Caco-2 (cell line): ENCODE data around the gene PCSK5. TPM values are rescaled to one million over a fixed set of nuclear protein-coding genes. Genes with fewer than 3 reads are reported as not detected.
A peak's percentile ranks its signal among the peaks of the same experiment; 100 is the strongest.

ENCODE experiments used
- BruUV-seq: library from RNA; stranded (reverse); fragments of 400-500 nt; replicated peaks from 2 replicates; lab custom pipeline; 2021; lab: Mats Ljungman, UMichigan
- CTCF ChIA-PET: fragments of 300-600 bp; sonication (Branson Sonifier 250); formaldehyde crosslinking; loops from one replicate; lab custom pipeline; 2022; ENCODE audit warnings: antibody characterized with exemption; lab: Charles Lee
- POLR2A ChIA-PET: fragments of 300-600 bp; sonication (Branson Sonifier 250); formaldehyde crosslinking; loops from one replicate; lab custom pipeline; 2022; ENCODE audit warnings: antibody characterized with exemption; lab: Charles Lee
- DNase-seq, 2 experiments: peaks; one replicate each; pipeline versions ENCODE4 v3.0.0 to v3.0.0-alpha.2; 2020 to 2022
- H3K27me3 ChIP-seq: replicated peaks from 2 replicates; pipeline ENCODE4 v1.6.0; 2011; ENCODE audit warnings: low read length; ENCODE audit not compliant: control insufficient read depth, insufficient read depth
- H3K36me3 ChIP-seq: 2 replicates; pipeline ENCODE4 v1.5.1; 2011; ENCODE audit warnings: low read length; ENCODE audit not compliant: control insufficient read depth, insufficient read depth
- H3K4me1 ChIP-seq: fragments of 250-450 bp; sonication (Bioruptor Pico); 2 replicates; pipeline ENCODE4 v1.5.1; 2020; ENCODE audit warnings: mild to moderate bottlenecking
- H3K4me3 ChIP-seq: 2 replicates; pipeline ENCODE4 v1.5.1; 2011; ENCODE audit warnings: low read depth, mild to moderate bottlenecking, control low read depth, low read length
- H3K9me3 ChIP-seq: fragments of 250-450 bp; sonication (Bioruptor Pico); 2 replicates; pipeline ENCODE4 v1.5.1; 2020; ENCODE audit warnings: mild to moderate bottlenecking, moderate library complexity
- H3K27ac Mint-ChIP-seq: one replicate; pipeline ENCODE4 v1.8.0; 2022; ENCODE audit warnings: mixed read lengths; ENCODE audit not compliant: unreplicated experiment
- H3K27me3 Mint-ChIP-seq: one replicate; pipeline ENCODE4 v1.8.0; 2022; ENCODE audit warnings: mixed read lengths; ENCODE audit not compliant: insufficient read depth, unreplicated experiment
- H3K36me3 Mint-ChIP-seq: one replicate; pipeline ENCODE4 v1.8.0; 2022; ENCODE audit warnings: mild to moderate bottlenecking, mixed read lengths; ENCODE audit not compliant: insufficient read depth, unreplicated experiment
- H3K4me1 Mint-ChIP-seq: one replicate; pipeline ENCODE4 v1.8.0; 2022; ENCODE audit warnings: low read depth, mixed read lengths; ENCODE audit not compliant: unreplicated experiment
- H3K4me3 Mint-ChIP-seq: one replicate; pipeline ENCODE4 v1.8.0; 2022; ENCODE audit warnings: mild to moderate bottlenecking, moderate library complexity, mixed read lengths; ENCODE audit not compliant: unreplicated experiment
- H3K9me3 Mint-ChIP-seq: one replicate; pipeline ENCODE4 v1.8.0; 2022; ENCODE audit warnings: mixed read lengths; ENCODE audit not compliant: unreplicated experiment
- CTCF ChIP-seq, 2 experiments: fragments of 200-600 bp in 1 of 2; IDR thresholded peaks; 1 replicate in 1 of 2; 2 replicates in 1 of 2; pipeline versions ENCODE4 v1.5.1 to v1.8.0; 2011 to 2022; ENCODE audit warnings: antibody characterized with exemption in 1 of 2, control low read depth in 1 of 2, inconsistent platforms in 1 of 2, low read depth in 1 of 2, low read length in 1 of 2, mild to moderate bottlenecking in 1 of 2, moderate library complexity in 1 of 2; ENCODE audit not compliant: insufficient read depth in 1 of 2, severe bottlenecking in 1 of 2, unreplicated experiment in 1 of 2
- intact Hi-C: fragments of 100-400 bp; cut with micrococcal nuclease; formaldehyde crosslinking; loops from one replicate; pipeline ENCODE4 v1.10.0; 2022; ENCODE audit not compliant: unreplicated experiment
- total RNA-seq: library from RNA; stranded (reverse); gene quantifications from 2 replicates; pipeline ENCODE4 v1.2.3, GENCODE V29; 2022

Gene PCSK5
- total RNA-seq, 1 experiment from 2014 or later = 10.9 TPM

- intact Hi-C loops = no loop called here
- DNase-seq = peak in 1 of 2 experiments; percentile 4
- no peaks in the 10 kb centered on the region for H3K36me3 Mint-ChIP-seq
- H3K27ac Mint-ChIP-seq = peak overlapping the region; percentile 50
- no peaks in the 10 kb centered on the region for H3K9me3 ChIP-seq
- H3K4me1 ChIP-seq = no peaks in the 10 kb centered on the region
- no peaks in the 10 kb centered on the region for H3K27me3 Mint-ChIP-seq
- no peak for TF ChIP-seq CTCF (IDR thresholded peaks at IDR 0.05; ENCODE audit: insufficient read depth in 1 of 2, low read depth in 1 of 2, low read length in 1 of 2, severe bottlenecking in 1 of 2, unreplicated experiment in 1 of 2)
- H3K36me3 ChIP-seq = no peaks in the 10 kb centered on the region
- no peaks in the 10 kb centered on the region for H3K9me3 Mint-ChIP-seq
- H3K4me3 Mint-ChIP-seq = no peak overlapping the region
- BruUV-seq = no TSS peak
- ChIA-PET CTCF (no interaction called here), POLR2A (no interaction called here)
- no peaks in the 10 kb centered on the region for H3K4me1 Mint-ChIP-seq
- H3K27me3 ChIP-seq = no peaks in the 10 kb centered on the region
- H3K4me3 ChIP-seq = no peak overlapping the region
Observed at GRCh38 chr9:76023715-76024195, 133.3 kb downstream of the PCSK5 start.

GRCh38 chr9:76025286-76025685 is 134.8 kb downstream of the PCSK5 start:
- ChIA-PET CTCF (no interaction called here), POLR2A (no interaction called here)
- H3K36me3 ChIP-seq = no peaks in the 10 kb centered on the region
- H3K27ac Mint-ChIP-seq = no peak overlapping the region
- intact Hi-C loops = no loop called here
- H3K36me3 Mint-ChIP-seq = no peaks in the 10 kb centered on the region
- no peak overlapping the region for H3K4me3 ChIP-seq
- no peak for DNase-seq
- H3K9me3 Mint-ChIP-seq = no peaks in the 10 kb centered on the region
- no peaks in the 10 kb centered on the region for H3K9me3 ChIP-seq
- no TSS peak for BruUV-seq
- H3K4me1 ChIP-seq = no peaks in the 10 kb centered on the region
- no peak for TF ChIP-seq CTCF (IDR thresholded peaks at IDR 0.05; ENCODE audit: insufficient read depth in 1 of 2, low read depth in 1 of 2, low read length in 1 of 2, severe bottlenecking in 1 of 2, unreplicated experiment in 1 of 2)
- no peaks in the 10 kb centered on the region for H3K27me3 ChIP-seq
- H3K4me3 Mint-ChIP-seq = no peak overlapping the region
- no peaks in the 10 kb centered on the region for H3K27me3 Mint-ChIP-seq
- H3K4me1 Mint-ChIP-seq = no peaks in the 10 kb centered on the region

GRCh38 chr9:76026796-76027195 is 136.3 kb downstream of the PCSK5 start:
- TF ChIP-seq CTCF (IDR thresholded peaks at IDR 0.05; ENCODE audit: insufficient read depth in 1 of 2, low read depth in 1 of 2, low read length in 1 of 2, severe bottlenecking in 1 of 2, unreplicated experiment in 1 of 2) = no peak
- Histone ChIP-seq H3K27me3 (no peaks in the 10 kb centered on the region), H3K4me3 (no peak overlapping the region), H3K4me1 (no peaks in the 10 kb centered on the region), H3K36me3 (no peaks in the 10 kb centered on the region), H3K9me3 (no peaks in the 10 kb centered on the region)
- intact Hi-C loops = no loop called here
- no peaks in the 10 kb centered on the region for H3K36me3 Mint-ChIP-seq
- H3K9me3 Mint-ChIP-seq = no peaks in the 10 kb centered on the region
- H3K27ac Mint-ChIP-seq = no peak overlapping the region
- ChIA-PET POLR2A (no interaction called here), CTCF (no interaction called here)
- H3K4me3 Mint-ChIP-seq = no peak overlapping the region
- H3K27me3 Mint-ChIP-seq = no peaks in the 10 kb centered on the region
- no TSS peak for BruUV-seq
- DNase-seq = no peak
- no peaks in the 10 kb centered on the region for H3K4me1 Mint-ChIP-seq
